H1 (cell line): Measurements from ENCODE around the gene RPL37A. TPM values are rescaled to one million over a fixed set of nuclear protein-coding genes. Genes with fewer than 3 reads are reported as not detected.

ENCODE experiments used
- CTCF ChIA-PET: fragments of 300-600 bp; sonication (Branson Sonifier 250); formaldehyde crosslinking; loops from one replicate; lab custom pipeline; 2021; ENCODE audit not compliant: partially characterized antibody; lab: Charles Lee
- POLR2A ChIA-PET: fragments of 300-600 bp; sonication (Branson Sonifier 250); formaldehyde crosslinking; loops from one replicate; lab custom pipeline; 2021; ENCODE audit warnings: inconsistent platforms; ENCODE audit not compliant: partially characterized antibody; lab: Charles Lee
- DNase-seq, 2 experiments: peaks; one replicate each; pipeline versions ENCODE4 v3.0.0 to v3.0.0-alpha.2; 2010 to 2022; ENCODE audit warnings: low spot score in 2 of 2, low read depth in 1 of 2, mixed read lengths in 1 of 2
- FAIRE-seq: peaks from 2 replicates; lab custom pipeline; 2011; peaks lifted over from hg19 to GRCh38; lab: Jason Lieb, UNC
- H2AFZ ChIP-seq: 2 replicates; pipeline ENCODE4 v1.8.1; 2012; ENCODE audit warnings: low read length, inconsistent platforms
- H2AK5ac ChIP-seq: 2 replicates; pipeline ENCODE4 v1.6.1; 2013; ENCODE audit warnings: low read depth, low read length
- H2BK120ac ChIP-seq: replicated peaks from 2 replicates; pipeline ENCODE3; 2013; ENCODE audit warnings: low read depth, low read length, inconsistent platforms
- H2BK12ac ChIP-seq: 2 replicates; pipeline ENCODE4 v1.6.1; 2013; ENCODE audit warnings: low read depth, low read length
- H2BK15ac ChIP-seq: 2 replicates; pipeline ENCODE4 v1.6.1; 2013; ENCODE audit warnings: low read length
- H2BK20ac ChIP-seq: 2 replicates; pipeline ENCODE4 v1.6.1; 2013; ENCODE audit warnings: low read length
- H2BK5ac ChIP-seq: 2 replicates; pipeline ENCODE4 v1.6.1; 2013; ENCODE audit warnings: low read depth, low read length
- H3K14ac ChIP-seq: 2 replicates; pipeline ENCODE4 v1.6.1; 2013; ENCODE audit warnings: inconsistent platforms; ENCODE audit not compliant: insufficient read length
- H3K18ac ChIP-seq: 2 replicates; pipeline ENCODE4 v1.6.1; 2013; ENCODE audit warnings: low read length; ENCODE audit errors: extremely low read depth
- H3K23ac ChIP-seq: 2 replicates; pipeline ENCODE4 v1.6.1; 2013; ENCODE audit warnings: inconsistent platforms; ENCODE audit not compliant: insufficient read length
- H3K23me2 ChIP-seq: 2 replicates; pipeline ENCODE4 v1.6.1; 2013; ENCODE audit warnings: low read depth, low read length
- H3K27ac ChIP-seq: 2 replicates; pipeline ENCODE4 v1.6.1; 2011; ENCODE audit warnings: low read depth, low read length, inconsistent platforms
- H3K27me3 ChIP-seq, 4 experiments: replicated peaks in 1 of 4; 1 replicate in 1 of 4; 2 replicates in 3 of 4; pipeline versions ENCODE4 v1.6.1 to v1.8.1; 2011 to 2013; ENCODE audit warnings: low read length in 3 of 4, mild to moderate bottlenecking in 3 of 4, inconsistent platforms in 2 of 4, mixed read lengths in 2 of 4, moderate library complexity in 1 of 4; ENCODE audit not compliant: control insufficient read depth in 3 of 4, insufficient read depth in 3 of 4; ENCODE audit errors: extremely low read depth in 1 of 4
- H3K36me3 ChIP-seq, 4 experiments: 2 replicates each; pipeline versions ENCODE4 v1.6.1 to v1.8.1; 2011 to 2013; ENCODE audit warnings: mild to moderate bottlenecking in 4 of 4, low read length in 3 of 4, moderate library complexity in 2 of 4, control low read depth in 1 of 4, inconsistent platforms in 1 of 4; ENCODE audit not compliant: insufficient read depth in 4 of 4, control insufficient read depth in 2 of 4
- H3K4ac ChIP-seq: replicated peaks from 2 replicates; pipeline ENCODE3; 2013; ENCODE audit warnings: low read length, low read depth, mixed read lengths, inconsistent platforms; ENCODE audit not compliant: insufficient read length
- H3K4me1 ChIP-seq, 4 experiments: replicated peaks in 1 of 4; 1 replicate in 1 of 4; 2 replicates in 3 of 4; pipeline versions ENCODE4 v1.6.1 to v1.8.1; 2011 to 2013; ENCODE audit warnings: low read length in 3 of 4, inconsistent platforms in 2 of 4, mixed read lengths in 1 of 4; ENCODE audit not compliant: insufficient read depth in 4 of 4, control insufficient read depth in 3 of 4
- H3K4me2 ChIP-seq, 2 experiments: 2 replicates each; pipeline versions ENCODE4 v1.6.1 to v1.8.1; 2011 to 2013; ENCODE audit warnings: low read depth in 2 of 2, low read length in 2 of 2, control low read depth in 1 of 2, inconsistent platforms in 1 of 2, mild to moderate bottlenecking in 1 of 2; ENCODE audit not compliant: insufficient read depth in 1 of 2
- H3K4me3 ChIP-seq, 4 experiments: fragments of 200-600, 300-600 bp in 1 of 4; sonication (generic), shearing (Covaris generic), sonication (Bioruptor Twin) in 1 of 4; 2 replicates each; pipeline versions ENCODE4 v1.5.1 to v1.8.1; 2011 to 2016; ENCODE audit warnings: low read length in 4 of 4, low read depth in 3 of 4, control low read depth in 2 of 4, inconsistent platforms in 2 of 4, mild to moderate bottlenecking in 2 of 4, mixed read lengths in 1 of 4, moderate library complexity in 1 of 4; ENCODE audit not compliant: insufficient read depth in 2 of 4; ENCODE audit errors: extremely low read depth in 1 of 4
- H3K56ac ChIP-seq: replicated peaks from 2 replicates; pipeline ENCODE3; 2013; ENCODE audit warnings: low read depth, mild to moderate bottlenecking, mixed read lengths, low read length, inconsistent platforms; ENCODE audit not compliant: insufficient read length
- H3K79me1 ChIP-seq: 2 replicates; pipeline ENCODE4 v1.6.1; 2013; ENCODE audit warnings: low read depth, low read length, control low read depth
- H3K79me2 ChIP-seq, 2 experiments: 2 replicates each; pipeline versions ENCODE4 v1.6.1 to v1.8.1; 2012 to 2013; ENCODE audit warnings: low read length in 2 of 2, mild to moderate bottlenecking in 2 of 2, inconsistent platforms in 1 of 2; ENCODE audit not compliant: insufficient read depth in 2 of 2, control insufficient read depth in 1 of 2
- H3K9ac ChIP-seq, 4 experiments: replicated peaks in 1 of 4; 1 replicate in 1 of 4; 2 replicates in 3 of 4; pipeline versions ENCODE4 v1.6.1 to v1.8.1; 2011 to 2013; ENCODE audit warnings: low read depth in 3 of 4, low read length in 3 of 4, control low read depth in 2 of 4, mild to moderate bottlenecking in 2 of 4, moderate library complexity in 2 of 4, inconsistent platforms in 1 of 4; ENCODE audit errors: extremely low read depth in 1 of 4
- H3K9me3 ChIP-seq, 2 experiments: 2 replicates each; pipeline versions ENCODE4 v1.6.1 to v1.8.1; 2012 to 2013; ENCODE audit warnings: mild to moderate bottlenecking in 2 of 2, moderate library complexity in 2 of 2, control low read depth in 1 of 2, inconsistent platforms in 1 of 2, low read depth in 1 of 2, low read length in 1 of 2, mixed read lengths in 1 of 2; ENCODE audit not compliant: insufficient read depth in 2 of 2
- H4K20me1 ChIP-seq, 2 experiments: replicated peaks in 1 of 2; 2 replicates each; pipeline versions ENCODE3 to v1.8.1; 2011 to 2013; ENCODE audit warnings: inconsistent platforms in 2 of 2, low read length in 2 of 2, mild to moderate bottlenecking in 1 of 2; ENCODE audit not compliant: insufficient read depth in 2 of 2, control insufficient read depth in 1 of 2
- H4K5ac ChIP-seq: 2 replicates; pipeline ENCODE4 v1.6.1; 2013; ENCODE audit warnings: low read length, low read depth, mixed read lengths, inconsistent platforms; ENCODE audit not compliant: insufficient read length
- H4K8ac ChIP-seq: 2 replicates; pipeline ENCODE4 v1.8.0; 2013; ENCODE audit warnings: mild to moderate bottlenecking, moderate library complexity, low read length, inconsistent platforms; ENCODE audit not compliant: insufficient read depth; ENCODE audit errors: extremely low read depth
- H4K91ac ChIP-seq: replicated peaks from 2 replicates; pipeline ENCODE3; 2013; ENCODE audit warnings: low read length, mixed read lengths, inconsistent platforms; ENCODE audit not compliant: insufficient read length
- CTBP2 ChIP-seq: IDR thresholded peaks from 2 replicates; pipeline ENCODE4 v1.7.0; 2011; ENCODE audit warnings: borderline replicate concordance, mild to moderate bottlenecking, moderate library complexity, mixed read lengths, low read length; ENCODE audit not compliant: insufficient read depth, insufficient read length
- EP300 ChIP-seq, 2 experiments: IDR thresholded peaks; 1 replicate in 1 of 2; 2 replicates in 1 of 2; pipeline ENCODE4 v1.6.1; 2011 to 2012; ENCODE audit warnings: low read depth in 2 of 2, low read length in 2 of 2, mild to moderate bottlenecking in 2 of 2, borderline replicate concordance in 1 of 2, inconsistent platforms in 1 of 2, moderate library complexity in 1 of 2
- SIN3A ChIP-seq, 2 experiments: IDR thresholded peaks in 1 of 2; conservative IDR thresholded peaks in 1 of 2; 2 replicates each; pipeline ENCODE4 v1.6.1; 2011 to 2012; ENCODE audit warnings: low read length in 2 of 2, improper control_type of control experiment in 1 of 2, low read depth in 1 of 2, mild to moderate bottlenecking in 1 of 2
- SIRT6 ChIP-seq: IDR thresholded peaks from one replicate; pipeline ENCODE4 v1.7.1; 2012; ENCODE audit warnings: low read length, inconsistent platforms
- SP1 ChIP-seq: IDR thresholded peaks from 2 replicates; pipeline ENCODE4 v1.6.1; 2011; ENCODE audit warnings: low read depth, low read length
- TAF1 ChIP-seq: IDR thresholded peaks from 2 replicates; pipeline ENCODE4 v1.6.1; 2011; ENCODE audit warnings: mild to moderate bottlenecking, low read depth, low read length
- TEAD4 ChIP-seq: IDR thresholded peaks from 2 replicates; pipeline ENCODE4 v1.6.1; 2012; ENCODE audit warnings: low read depth, low read length, inconsistent platforms, mixed read lengths
- YY1 ChIP-seq: IDR thresholded peaks from 2 replicates; pipeline ENCODE4 v1.6.1; 2011; ENCODE audit warnings: low read depth, mild to moderate bottlenecking, low read length
- ZNF274 ChIP-seq: IDR thresholded peaks from 2 replicates; pipeline ENCODE4 v1.7.0; 2012; ENCODE audit warnings: low read length, borderline replicate concordance; ENCODE audit errors: extremely low read depth
- WGBS, 2 experiments: shearing (Covaris generic) in 1 of 2; methylation state at CpG; one replicate each; pipeline versions ENCODE4 v1.1.6 to v1.1.7; 2013 to 2015; ENCODE audit warnings: low lambda C conversion rate in 2 of 2, mixed read lengths in 2 of 2, inconsistent platforms in 1 of 2, low coverage in 1 of 2, missing lambda C conversion rate in 1 of 2; ENCODE audit not compliant: insufficient replicate concordance in 2 of 2, insufficient coverage in 1 of 2, insufficient read length in 1 of 2; ENCODE audit errors: extremely low coverage in 1 of 2, missing lambda C conversion rate in 1 of 2; 5-methylcytosine and 5-hydroxymethylcytosine counted together
- polyA plus RNA-seq, 7 experiments: library from polyadenylated mRNA; depleted of rRNA in 3 of 7; stranded (reverse) in 5 of 7; unstranded in 2 of 7; fragments of >200 nt in 5 of 7; fragments of 200-250 nt in 2 of 7; gene quantifications; 1 replicate in 5 of 7; 2 replicates in 1 of 7; 4 replicates in 1 of 7; pipeline versions ENCODE4 v1.2.1 to v1.2.3, GENCODE V29; 2011 to 2013; ENCODE audit warnings: missing spikeins in 2 of 7, mixed read lengths in 2 of 7
- total RNA-seq: library from RNA; stranded (reverse); fragmentation: NEBNext Ultra II Directional; extraction: Animal tissue kit (Norgen Biotek cat#: 25700); gene quantifications from 2 replicates; pipeline ENCODE4 v1.2.1, GENCODE V29; 2021
- TF ChIP-seq, protein P1 (sequence below): IDR thresholded peaks from 2 replicates; pipeline ENCODE4 v1.6.1; 2011; ENCODE audit warnings: low read depth, mild to moderate bottlenecking, low read length; ENCODE audit not compliant: insufficient read depth

The RPL37A gene
- total and polyA plus RNA-seq, 2 of the 8 experiments (the other 6 are each of a cell fraction or from before 2014, with no cell fraction given) = 1,737 to 3,180 TPM

DNA sequence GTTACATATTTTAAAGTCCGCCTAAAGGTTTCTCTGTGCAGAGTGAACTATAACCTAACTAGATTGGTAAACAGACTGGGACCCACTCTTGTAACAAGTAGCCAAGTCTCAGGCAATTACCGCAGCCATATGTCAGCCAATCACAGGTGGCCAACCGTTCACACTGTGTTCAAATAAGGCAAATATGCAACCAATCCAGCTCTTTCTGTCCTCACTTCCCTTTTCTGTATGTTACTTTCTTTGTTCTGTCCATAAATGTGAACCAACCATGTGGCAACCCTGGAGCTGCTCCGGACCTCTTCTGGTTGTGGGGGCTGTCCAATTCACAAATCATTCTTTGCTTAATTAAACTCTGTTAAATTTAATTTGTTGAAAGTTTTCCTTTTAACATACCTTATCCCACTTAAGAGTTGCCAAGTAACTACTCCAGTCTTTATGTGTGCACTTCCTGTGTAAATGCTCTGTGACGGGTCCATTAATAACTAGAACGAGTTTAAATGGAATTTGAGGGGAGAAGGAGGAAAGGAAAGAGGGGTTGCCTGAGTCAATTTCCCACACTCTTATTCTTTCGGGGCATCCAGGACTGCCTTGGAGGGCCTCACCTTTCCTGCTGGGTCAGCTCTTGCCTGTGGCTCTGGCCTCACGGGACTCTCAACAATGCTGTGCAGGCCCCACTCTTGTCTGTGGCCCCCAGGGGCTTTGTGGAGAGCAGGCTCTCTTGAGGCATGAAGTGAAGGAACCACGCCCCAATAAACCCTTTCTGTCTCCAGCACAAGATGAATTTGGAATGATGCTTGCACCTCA is 6.6 kb upstream of the RPL37A start:
- FAIRE-seq (no peak), DNase-seq (no peak)
- WGBS, 2 experiments = 89% methylated on average over 9 of the region's 9 CpGs; no CpG with 5 or more reads in 1 of the 2 experiments
- POLR2A ChIA-PET = interaction anchor here (0.6 to 2.6 kb wide), 4 partner anchors 10 to 17 kb away, joined by 3 to 10 read pairs (median 4); no protein-coding TSS in a partner anchor
- Histone ChIP-seq H3K79me2 (no peaks in the 10 kb centered on the region), H3K23ac (no peak overlapping the region), H4K8ac (no peak overlapping the region), H3K14ac (no peak overlapping the region), H2AK5ac (no peak overlapping the region), H4K5ac (no peak overlapping the region), H2BK12ac (no peak overlapping the region), H3K18ac (no peak overlapping the region), H3K79me1 (no peaks in the 10 kb centered on the region), H3K23me2 (no peaks in the 10 kb centered on the region), H3K27ac (no peak overlapping the region), H2AFZ (peak overlapping the region; percentile 33; the same call in 1 of the 2 replicates), H3K56ac (no peak overlapping the region), H3K9ac (no peak overlapping the region), H3K27me3 (no peaks in the 10 kb centered on the region), H3K4me2 (no peak overlapping the region), H3K9me3 (no peaks in the 10 kb centered on the region), H3K4me3 (no peak overlapping the region), H3K4me1 (no peaks in the 10 kb centered on the region), H2BK20ac (no peak overlapping the region), H3K4ac (no peak overlapping the region), H2BK15ac (no peak overlapping the region), H2BK120ac (no peak overlapping the region), H3K36me3 (no peaks in the 10 kb centered on the region), H4K91ac (no peak overlapping the region), H4K20me1 (no peaks in the 10 kb centered on the region), H2BK5ac (no peak overlapping the region)
- CTCF ChIA-PET = interaction anchor here (0.9 to 2.0 kb wide), 8 partner anchors 9 to 263 kb away, joined by 3 to 7 read pairs (median 4); no protein-coding TSS in a partner anchor
- no peak for TF ChIP-seq TEAD4
- no peak for TF ChIP-seq YY1
- TF ChIP-seq CTBP2 = no peak
- TF ChIP-seq, protein P1, sequence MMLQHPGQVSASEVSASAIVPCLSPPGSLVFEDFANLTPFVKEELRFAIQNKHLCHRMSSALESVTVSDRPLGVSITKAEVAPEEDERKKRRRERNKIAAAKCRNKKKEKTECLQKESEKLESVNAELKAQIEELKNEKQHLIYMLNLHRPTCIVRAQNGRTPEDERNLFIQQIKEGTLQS = no peak
- TF ChIP-seq TAF1 = no peak
- no peak for TF ChIP-seq SIN3A (conservative IDR thresholded peaks at IDR 0.05 in 1 of 2, IDR thresholded peaks at IDR 0.05 in 1 of 2; ENCODE audit: low read depth in 1 of 2, low read length in 2 of 2)
- TF ChIP-seq SP1 = no peak
- no peak for TF ChIP-seq SIRT6
- no peak for TF ChIP-seq ZNF274
- no peak for TF ChIP-seq EP300 (IDR thresholded peaks at IDR 0.05; ENCODE audit: borderline replicate concordance in 1 of 2, low read depth in 2 of 2, low read length in 2 of 2)
